ENCODE data around the gene PRELID1.

GRCh38 chr5:177350776-177351391 is 47.3 kb downstream of the PRELID1 start:
- no peak for TF ChIP-seq POLR2A (IDR thresholded peaks at IDR 0.05; ENCODE audit: low read length)
- TF ChIP-seq GATA1 (IDR thresholded peaks at IDR 0.05; ENCODE audit: low read depth, low read length): no peak
